ENCODE results near the gene MC1R. TPM values are rescaled to one million over a fixed set of nuclear protein-coding genes. Genes with fewer than 3 reads are reported as not detected.

MC1R gene
- total and polyA plus RNA-seq, 2 of the 8 experiments (the other 6 are each of a cell fraction or from before 2014, with no cell fraction given) = 2.2 to 2.9 TPM

DNA sequence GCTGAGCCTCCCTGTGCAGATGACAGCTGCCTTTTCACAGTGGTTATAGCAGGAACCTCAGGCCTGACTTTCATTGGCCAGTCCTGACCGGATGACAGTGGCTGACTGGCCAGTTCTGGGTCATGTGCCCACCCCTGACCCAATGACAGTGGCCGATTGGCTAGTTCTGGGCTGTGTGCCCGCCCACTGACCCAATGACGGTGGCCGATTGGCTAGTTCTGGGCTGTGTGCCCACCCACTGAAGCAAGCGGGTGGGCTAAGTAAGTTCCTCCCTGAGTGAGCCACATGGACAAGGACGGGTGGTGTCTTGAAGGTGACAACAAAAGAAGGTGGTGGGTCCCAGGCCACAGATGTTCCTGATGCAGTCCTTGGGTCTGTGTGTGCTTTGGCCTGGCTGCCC, 39.4 kb downstream of the MC1R start:
- Histone ChIP-seq H3K23me2 (ENCODE audit: low read depth, low read length) (no peaks in the 10 kb centered on the region), H4K5ac (ENCODE audit: insufficient read length, low read depth, low read length) (no peak overlapping the region), H3K4ac (replicated peaks; ENCODE audit: insufficient read length, low read depth, low read length) (no peak overlapping the region), H2AK5ac (ENCODE audit: low read depth, low read length) (no peak overlapping the region), H3K27ac (ENCODE audit: low read depth, low read length) (no peak overlapping the region), H3K14ac (ENCODE audit: insufficient read length) (no peak overlapping the region), H3K9ac (replicated peaks in 1 of 4; ENCODE audit: extremely low read depth in 1 of 4, low read depth in 3 of 4, low read length in 3 of 4) (no peak overlapping the region), H2BK20ac (ENCODE audit: low read length) (no peak overlapping the region), H2BK5ac (ENCODE audit: low read depth, low read length) (no peak overlapping the region), H3K79me1 (ENCODE audit: low read depth, low read length) (no peaks in the 10 kb centered on the region), H2BK12ac (ENCODE audit: low read depth, low read length) (no peak overlapping the region), H3K9me3 (ENCODE audit: insufficient read depth in 2 of 2, low read depth in 1 of 2, low read length in 1 of 2) (no peaks in the 10 kb centered on the region), H2BK120ac (replicated peaks; ENCODE audit: low read depth, low read length) (no peak overlapping the region), H3K79me2 (ENCODE audit: control insufficient read depth in 1 of 2, insufficient read depth in 2 of 2, low read length in 2 of 2) (no peaks in the 10 kb centered on the region), H3K18ac (ENCODE audit: extremely low read depth, low read length) (no peak overlapping the region), H3K56ac (replicated peaks; ENCODE audit: insufficient read length, low read depth, low read length) (no peak overlapping the region), H3K36me3 (ENCODE audit: control insufficient read depth in 2 of 4, insufficient read depth in 4 of 4, low read length in 3 of 4) (peaks cover 0 to 5% (median 3%) of the 10 kb centered on the region in 4 experiments; a peak in 4 of 8 replicates), H4K91ac (replicated peaks; ENCODE audit: insufficient read length, low read length) (no peak overlapping the region), H4K8ac (ENCODE audit: extremely low read depth, insufficient read depth, low read length) (no peak overlapping the region), H3K4me1 (replicated peaks in 1 of 4; ENCODE audit: control insufficient read depth in 3 of 4, insufficient read depth in 4 of 4, low read length in 3 of 4) (peaks cover 0 to 3% (median 0%) of the 10 kb centered on the region in 4 experiments; a peak in 4 of 7 replicates), H3K23ac (ENCODE audit: insufficient read length) (no peak overlapping the region), H3K27me3 (replicated peaks in 1 of 4; ENCODE audit: control insufficient read depth in 3 of 4, extremely low read depth in 1 of 4, insufficient read depth in 3 of 4, low read length in 3 of 4) (no peaks in the 10 kb centered on the region), H3K4me2 (ENCODE audit: insufficient read depth in 1 of 2, low read depth in 2 of 2, low read length in 2 of 2) (no peak overlapping the region; a peak in 1 of 4 replicates), H4K20me1 (replicated peaks in 1 of 2; ENCODE audit: control insufficient read depth in 1 of 2, insufficient read depth in 2 of 2, low read length in 2 of 2) (peaks cover 3 to 7% of the 10 kb centered on the region in 2 experiments), H3K4me3 (ENCODE audit: extremely low read depth in 1 of 4, insufficient read depth in 2 of 4, low read depth in 3 of 4, low read length in 4 of 4) (no peak overlapping the region), H2BK15ac (ENCODE audit: low read length) (no peak overlapping the region), H2AFZ (ENCODE audit: low read length) (no peak overlapping the region)
- FAIRE-seq = peak; percentile 63
- DNase-seq (ENCODE audit: low read depth in 1 of 2, low spot score in 2 of 2) = peak in 1 of 2 experiments; percentile 77
- 76% methylated on average over 7 of the region's 7 CpGs; no CpG with 5 or more reads in 1 of the 2 experiments for WGBS, 2 experiments (ENCODE audit: extremely low coverage in 1 of 2, insufficient coverage in 1 of 2, insufficient read length in 1 of 2, insufficient replicate concordance in 2 of 2, low coverage in 1 of 2, low lambda C conversion rate in 2 of 2, missing lambda C conversion rate in 1 of 2)
- ChIA-PET POLR2A (ENCODE audit: partially characterized antibody) (interaction anchor here (1.1 to 2.7 kb wide), 3 partner anchors 14 to 35 kb away, joined by 3 to 17 read pairs (median 3); partner anchors contain the start of gene TUBB3), CTCF (ENCODE audit: partially characterized antibody) (interaction anchor here (0.8 to 2.0 kb wide), 4 partner anchors 9 to 13 kb away, joined by 3 to 12 read pairs (median 4); partner anchors contain the start of gene DEF8)
- TF ChIP-seq KDM1A (IDR thresholded peaks at IDR 0.05; ENCODE audit: borderline replicate concordance, low read length) (no peak), CBX8 (IDR thresholded peaks at IDR 0.05; ENCODE audit: borderline replicate concordance, low read depth, low read length) (no peak), EGR1 (IDR thresholded peaks at IDR 0.05; ENCODE audit: borderline replicate concordance, low read depth, low read length) (no peak), SIX5 (IDR thresholded peaks at IDR 0.05; ENCODE audit: low read depth, low read length) (no peak)
